Measurements from ENCODE around the gene PIWIL1. TPM values are rescaled to one million over a fixed set of nuclear protein-coding genes. Genes with fewer than 3 reads are reported as not detected.

Gene PIWIL1
- total RNA-seq, 1 experiment from 2014 or later = not detected

DNA sequence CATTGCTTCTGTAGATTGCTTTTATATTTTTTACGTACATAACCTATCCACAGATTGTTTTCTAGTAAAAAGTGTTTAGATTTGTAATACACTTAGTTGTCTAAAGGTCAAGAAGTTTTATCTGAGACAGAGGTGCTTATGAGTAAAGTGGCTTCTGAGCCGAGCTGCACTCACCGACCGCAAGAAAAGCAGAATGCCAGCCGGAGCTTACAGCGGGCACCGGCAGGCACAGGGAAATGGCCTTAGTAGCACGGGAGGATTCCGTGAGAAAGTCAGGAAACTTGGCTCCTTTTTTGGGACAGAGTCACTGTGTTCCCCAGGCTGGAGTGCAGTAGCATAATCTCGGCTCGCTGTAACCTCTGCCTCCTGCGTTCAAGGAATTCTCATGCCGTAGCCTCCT is 29.8 kb downstream of the PIWIL1 start:
- no peaks in the 10 kb centered on the region for H3K9me2 ChIP-seq (ENCODE audit: insufficient read depth)
- H3K4me3 ChIP-seq = no peak overlapping the region
- no TSS peak for BruUV-seq (replicated peaks)
- H3K9me3 ChIP-seq (ENCODE audit: insufficient read depth, low read depth) = no peaks in the 10 kb centered on the region
- H3K4me1 ChIP-seq (replicated peaks; ENCODE audit: insufficient read depth) = no peaks in the 10 kb centered on the region
- no peaks in the 10 kb centered on the region for H3F3A ChIP-seq (ENCODE audit: insufficient read depth, low read depth)
- H3K36me3 ChIP-seq (ENCODE audit: low read depth) = no peaks in the 10 kb centered on the region
- H3K27me3 ChIP-seq (ENCODE audit: insufficient read depth, low read depth) = peaks cover 88% of the 10 kb centered on the region
- H2AFZ ChIP-seq = no peak overlapping the region; the same call in 1 of the 2 replicates
- no peaks in the 10 kb centered on the region for H3K79me2 ChIP-seq (ENCODE audit: low read depth)
- no peaks in the 10 kb centered on the region for H4K20me1 ChIP-seq (ENCODE audit: insufficient read depth)
- DNase-seq = no peak
- H3K27ac ChIP-seq = no peak overlapping the region
- ChIA-PET CTCF (no interaction called here), POLR2A (ENCODE audit: unreplicated experiment) (no interaction called here)
- TF ChIP-seq CTCF (conservative IDR thresholded peaks at IDR 0.05) (no peak), EZH2 (IDR thresholded peaks at IDR 0.05; ENCODE audit: low read depth) (no peak; the same call in 1 of the 2 replicates)
- intact Hi-C loops (cut with micrococcal nuclease; ENCODE audit: unreplicated experiment) = no loop called here
- no peak overlapping the region for H3K4me2 ChIP-seq

DNA sequence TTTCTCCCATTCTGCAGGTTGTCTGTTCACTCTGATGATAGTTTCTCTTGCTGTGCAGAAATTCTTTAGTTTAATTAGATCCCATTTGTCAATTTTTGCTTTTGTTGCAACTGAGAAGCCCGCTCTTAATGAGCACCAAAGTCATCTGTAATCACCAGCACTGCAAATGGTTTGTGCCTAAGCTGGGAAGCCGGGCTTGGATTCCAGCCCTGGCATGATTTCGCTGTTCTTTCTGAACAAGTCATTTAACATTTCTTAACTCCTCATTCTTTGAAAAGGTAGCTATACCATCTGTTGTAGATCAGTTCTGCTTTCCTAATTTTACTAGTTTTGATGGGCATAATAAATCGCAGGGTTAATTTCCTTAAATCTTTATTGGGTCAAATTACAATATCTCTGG is 32.1 kb downstream of the PIWIL1 start:
- no peaks in the 10 kb centered on the region for H3K4me1 ChIP-seq (replicated peaks; ENCODE audit: insufficient read depth)
- DNase-seq = no peak
- no peak overlapping the region for H3K27ac ChIP-seq
- intact Hi-C loops (cut with micrococcal nuclease; ENCODE audit: unreplicated experiment) = no loop called here
- H3K27me3 ChIP-seq (ENCODE audit: insufficient read depth, low read depth) = peaks cover 92% of the 10 kb centered on the region
- H3K36me3 ChIP-seq (ENCODE audit: low read depth) = no peaks in the 10 kb centered on the region
- TF ChIP-seq EZH2 (IDR thresholded peaks at IDR 0.05; ENCODE audit: low read depth) (no peak), CTCF (conservative IDR thresholded peaks at IDR 0.05) (no peak)
- H3K79me2 ChIP-seq (ENCODE audit: low read depth) = no peaks in the 10 kb centered on the region
- no peak overlapping the region for H2AFZ ChIP-seq
- H3K9me3 ChIP-seq (ENCODE audit: insufficient read depth, low read depth) = no peaks in the 10 kb centered on the region
- no peak overlapping the region for H3K4me2 ChIP-seq
- no peaks in the 10 kb centered on the region for H3F3A ChIP-seq (ENCODE audit: insufficient read depth, low read depth)
- H3K4me3 ChIP-seq = no peak overlapping the region
- no TSS peak for BruUV-seq (replicated peaks)
- no peaks in the 10 kb centered on the region for H4K20me1 ChIP-seq (ENCODE audit: insufficient read depth)
- CTCF ChIA-PET = no interaction called here
- no peaks in the 10 kb centered on the region for H3K9me2 ChIP-seq (ENCODE audit: insufficient read depth)
- POLR2A ChIA-PET (ENCODE audit: unreplicated experiment) = no interaction called here

DNA sequence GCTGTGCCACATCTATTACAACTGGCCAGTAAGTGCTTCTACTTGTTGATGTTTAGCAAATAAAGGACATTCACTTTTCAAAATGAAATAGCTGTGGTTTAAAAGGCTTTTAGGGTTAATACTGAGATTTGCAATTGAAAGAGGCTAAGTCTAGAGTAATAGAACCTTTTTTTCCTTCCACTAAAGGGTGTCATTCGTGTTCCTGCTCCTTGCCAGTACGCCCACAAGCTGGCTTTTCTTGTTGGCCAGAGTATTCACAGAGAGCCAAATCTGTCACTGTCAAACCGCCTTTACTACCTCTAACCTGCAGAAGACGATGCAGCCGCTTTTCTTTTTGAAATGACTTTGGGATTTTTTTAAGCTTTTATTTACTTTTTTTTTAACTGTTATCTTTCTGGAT is 33.6 kb downstream of the PIWIL1 start:
- CTCF ChIA-PET = no interaction called here
- no peak overlapping the region for H3K27ac ChIP-seq
- H3K4me3 ChIP-seq = no peak overlapping the region
- DNase-seq = no peak
- no peaks in the 10 kb centered on the region for H3K4me1 ChIP-seq (replicated peaks; ENCODE audit: insufficient read depth)
- H3K27me3 ChIP-seq (ENCODE audit: insufficient read depth, low read depth) = peaks cover 94% of the 10 kb centered on the region
- no peak overlapping the region for H3K4me2 ChIP-seq
- intact Hi-C loops (cut with micrococcal nuclease; ENCODE audit: unreplicated experiment) = no loop called here
- H3K36me3 ChIP-seq (ENCODE audit: low read depth) = no peaks in the 10 kb centered on the region
- no peaks in the 10 kb centered on the region for H3K79me2 ChIP-seq (ENCODE audit: low read depth)
- no peaks in the 10 kb centered on the region for H3K9me3 ChIP-seq (ENCODE audit: insufficient read depth, low read depth)
- BruUV-seq (replicated peaks) = no TSS peak
- H4K20me1 ChIP-seq (ENCODE audit: insufficient read depth) = no peaks in the 10 kb centered on the region
- POLR2A ChIA-PET (ENCODE audit: unreplicated experiment) = no interaction called here
- TF ChIP-seq EZH2 (IDR thresholded peaks at IDR 0.05; ENCODE audit: low read depth) = no peak
- TF ChIP-seq CTCF (conservative IDR thresholded peaks at IDR 0.05) = no peak
- H2AFZ ChIP-seq = no peak overlapping the region
- no peaks in the 10 kb centered on the region for H3K9me2 ChIP-seq (ENCODE audit: insufficient read depth)
- no peaks in the 10 kb centered on the region for H3F3A ChIP-seq (ENCODE audit: insufficient read depth, low read depth)
